ENCODE data around the gene CD151.

CD151 gene

GRCh38 chr11:849104-849824 is 16.5 kb downstream of the CD151 start:
- Histone ChIP-seq H3K4me3 (ENCODE audit: severe bottlenecking) (no peak overlapping the region), H3K36me3 (ENCODE audit: low read depth) (peaks cover 9% of the 10 kb centered on the region), H3K4me1 (ENCODE audit: insufficient read depth, poor library complexity, severe bottlenecking) (peaks cover 19% of the 10 kb centered on the region), H3K27me3 (ENCODE audit: insufficient read depth, poor library complexity, severe bottlenecking) (no peaks in the 10 kb centered on the region), H3K27ac (ENCODE audit: poor library complexity, severe bottlenecking) (no peak overlapping the region), H3K9me3 (ENCODE audit: severe bottlenecking) (no peaks in the 10 kb centered on the region)
- DNase-seq (ENCODE audit: low spot score): no peak
- no peak for ATAC-seq (ENCODE audit: low read depth)
- no peak for TF ChIP-seq CTCF (IDR thresholded peaks at IDR 0.05; ENCODE audit: poor library complexity, severe bottlenecking)

- DNase-seq (ENCODE audit: low spot score) (no peak), ATAC-seq (ENCODE audit: low read depth) (no peak)
- Histone ChIP-seq H3K36me3 (ENCODE audit: low read depth) (peaks cover 9% of the 10 kb centered on the region), H3K9me3 (ENCODE audit: severe bottlenecking) (no peaks in the 10 kb centered on the region), H3K4me1 (ENCODE audit: insufficient read depth, poor library complexity, severe bottlenecking) (peaks cover 15% of the 10 kb centered on the region), H3K27ac (ENCODE audit: poor library complexity, severe bottlenecking) (no peak overlapping the region), H3K4me3 (ENCODE audit: severe bottlenecking) (no peak overlapping the region), H3K27me3 (ENCODE audit: insufficient read depth, poor library complexity, severe bottlenecking) (no peaks in the 10 kb centered on the region)
- TF ChIP-seq CTCF (IDR thresholded peaks at IDR 0.05; ENCODE audit: poor library complexity, severe bottlenecking): no peak
Measured at GRCh38 chr11:849951-850774, 17.4 kb downstream of the CD151 start.

DNA sequence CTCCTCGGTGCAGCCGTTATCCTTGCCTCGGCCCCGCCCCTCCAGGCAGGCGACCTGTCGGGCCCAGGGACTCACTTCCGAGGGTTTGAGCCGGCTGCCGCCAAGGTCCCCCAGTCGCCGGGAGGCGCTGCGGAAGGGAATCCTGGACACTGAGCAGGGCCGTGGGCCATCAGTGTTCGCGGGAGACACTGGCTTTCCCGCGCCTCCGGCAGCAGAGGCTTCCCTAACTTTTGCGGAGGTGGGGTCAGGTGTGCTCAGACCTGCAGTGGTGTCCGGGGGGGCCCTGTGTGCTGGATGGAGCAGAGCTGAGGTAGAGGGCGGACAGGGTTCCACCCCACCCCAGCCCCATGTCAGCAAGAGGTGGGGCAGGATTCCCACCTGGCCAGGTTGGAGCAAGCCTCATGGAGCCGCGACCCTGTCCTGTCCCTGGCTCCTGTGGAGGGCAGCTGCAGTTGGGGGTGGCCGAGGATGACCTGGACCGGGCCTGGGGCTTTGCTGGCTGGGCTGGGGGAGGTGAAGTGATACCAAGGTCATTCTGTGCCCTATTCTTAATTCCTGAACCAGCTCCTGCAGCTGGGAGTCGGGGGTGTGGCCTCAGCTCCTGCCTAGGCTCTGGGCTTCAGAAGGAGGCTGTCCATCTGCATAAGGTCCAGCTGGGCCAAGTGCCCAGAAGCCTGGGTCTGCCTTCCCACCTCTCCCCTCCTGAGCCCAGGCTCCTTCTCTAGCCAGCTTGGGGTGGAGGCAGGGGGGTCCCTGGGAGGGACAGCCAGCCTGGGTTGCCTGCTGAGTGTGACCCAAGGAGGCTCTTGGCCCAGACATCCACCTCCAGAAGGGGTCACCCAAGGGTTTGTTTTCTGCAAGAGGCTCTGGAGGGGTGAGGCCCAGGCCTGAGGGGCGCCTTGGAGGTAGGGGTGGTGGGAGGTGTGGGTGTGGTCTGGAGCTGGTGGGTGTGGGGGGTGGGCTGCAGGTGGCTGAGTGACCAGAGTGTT is 18.3 kb downstream of the CD151 start:
- H3K27me3 ChIP-seq (ENCODE audit: insufficient read depth, poor library complexity, severe bottlenecking): no peaks in the 10 kb centered on the region
- ATAC-seq (ENCODE audit: low read depth) (no peak), DNase-seq (ENCODE audit: low spot score) (no peak)
- H3K4me1 ChIP-seq (ENCODE audit: insufficient read depth, poor library complexity, severe bottlenecking): peaks cover 8% of the 10 kb centered on the region
- no peak for TF ChIP-seq CTCF (IDR thresholded peaks at IDR 0.05; ENCODE audit: poor library complexity, severe bottlenecking)
- peaks cover 9% of the 10 kb centered on the region for H3K36me3 ChIP-seq (ENCODE audit: low read depth)
- no peaks in the 10 kb centered on the region for H3K9me3 ChIP-seq (ENCODE audit: severe bottlenecking)
- H3K4me3 ChIP-seq (ENCODE audit: severe bottlenecking): no peak overlapping the region
- H3K27ac ChIP-seq (ENCODE audit: poor library complexity, severe bottlenecking): no peak overlapping the region

- no peak for TF ChIP-seq CTCF (IDR thresholded peaks at IDR 0.05; ENCODE audit: poor library complexity, severe bottlenecking)
- H3K4me3 ChIP-seq (ENCODE audit: severe bottlenecking): no peak overlapping the region
- no peaks in the 10 kb centered on the region for H3K27me3 ChIP-seq (ENCODE audit: insufficient read depth, poor library complexity, severe bottlenecking)
Measured at GRCh38 chr11:852762-853161, 20.0 kb downstream of the CD151 start.

More at GRCh38 chr11:852762-853161, 20.0 kb downstream of the CD151 start:
- no peak for ATAC-seq (ENCODE audit: low read depth)
- H3K27ac ChIP-seq (ENCODE audit: poor library complexity, severe bottlenecking): no peak overlapping the region
- H3K4me1 ChIP-seq (ENCODE audit: insufficient read depth, poor library complexity, severe bottlenecking): no peaks in the 10 kb centered on the region
- H3K9me3 ChIP-seq (ENCODE audit: severe bottlenecking): no peaks in the 10 kb centered on the region
- H3K36me3 ChIP-seq (ENCODE audit: low read depth): peaks cover 9% of the 10 kb centered on the region
- no peak for DNase-seq (ENCODE audit: low spot score)

Data from RWPE2 (cell line).